Transverse colon (tissue), 4 donors: ENCODE results near the gene SMAP1.

ENCODE experiments used
- CTCF ChIP-seq, 5 experiments: fragments of 200-600 bp in 3 of 5; fragments of 450-650 bp in 2 of 5; sonication (generic) in 3 of 5; IDR thresholded peaks; 1 replicate in 2 of 5; 2 replicates in 3 of 5; pipeline ENCODE4 v1.5.1; 2016 to 2017; ENCODE audit warnings: antibody characterized with exemption in 5 of 5, inconsistent platforms in 3 of 5, mild to moderate bottlenecking in 2 of 5, moderate library complexity in 1 of 5
- EP300 ChIP-seq: sonication (generic); formaldehyde crosslinking; IDR thresholded peaks from one replicate; pipeline ENCODE4 v1.6.1; 2017; ENCODE audit warnings: antibody characterized with exemption, low read depth
- POLR2A ChIP-seq: fragments of 450-650 bp; IDR thresholded peaks from one replicate; pipeline ENCODE4 v1.6.1; 2016; ENCODE audit warnings: antibody characterized with exemption, mild to moderate bottlenecking, moderate library complexity
- POLR2AphosphoS5 ChIP-seq, 3 donors: sonication (generic); formaldehyde crosslinking; IDR thresholded peaks; one replicate each; pipeline ENCODE4 v1.6.1; 2016; ENCODE audit warnings: antibody characterized with exemption in 3 of 3

GRCh38 chr6:70739534-70739933, 71.9 kb downstream of the SMAP1 start:
- TF ChIP-seq POLR2A = no peak
- no peak for TF ChIP-seq EP300
- no peak for TF ChIP-seq POLR2AphosphoS5 (IDR thresholded peaks at IDR 0.05)
- TF ChIP-seq CTCF (IDR thresholded peaks at IDR 0.05) = no peak
